GM19238 (cell line): ENCODE results near the gene MYEOV.

Experiments
- DNase-seq: peaks from one replicate; pipeline ENCODE4 v3.0.0; 2011; ENCODE audit warnings: low spot score; ENCODE audit not compliant: insufficient read length

Gene MYEOV

GRCh38 chr11:69293819-69294505, at the start of gene MYEOV:
TSS of gene MYEOV (plus strand) at chr11:69294155. CDS start at chr11:69295355, 1,200 bp downstream.
- DNase-seq = peak; percentile 47

- DNase-seq = no peak
Observed at GRCh38 chr11:69244266-69244665, 49.7 kb upstream of the MYEOV start.

DNA sequence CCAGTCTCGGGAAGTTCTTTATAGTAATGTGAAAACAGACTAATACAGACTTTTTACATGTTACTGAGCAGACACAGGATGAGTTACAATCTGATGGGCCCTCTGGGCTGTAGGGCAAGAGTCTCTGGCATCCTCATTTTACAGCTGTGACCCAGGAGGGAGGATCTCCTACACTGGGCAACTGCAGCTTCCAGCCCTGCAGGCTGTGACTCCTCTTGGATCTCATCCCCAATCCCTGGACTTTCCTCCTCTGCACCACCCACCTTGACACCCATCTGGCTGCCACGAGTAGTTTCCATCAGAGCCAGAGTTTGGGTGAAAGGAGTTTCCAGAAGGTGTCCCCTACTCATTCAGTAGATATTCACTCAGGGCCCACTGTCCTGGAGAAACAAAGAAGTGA, 48.9 kb upstream of the MYEOV start:
- no peak for DNase-seq

- no peak for DNase-seq
Observed at GRCh38 chr11:69245491-69246345, 48.2 kb upstream of the MYEOV start.

- DNase-seq = no peak
Observed at GRCh38 chr11:69249311-69250185, 44.4 kb upstream of the MYEOV start.

DNA sequence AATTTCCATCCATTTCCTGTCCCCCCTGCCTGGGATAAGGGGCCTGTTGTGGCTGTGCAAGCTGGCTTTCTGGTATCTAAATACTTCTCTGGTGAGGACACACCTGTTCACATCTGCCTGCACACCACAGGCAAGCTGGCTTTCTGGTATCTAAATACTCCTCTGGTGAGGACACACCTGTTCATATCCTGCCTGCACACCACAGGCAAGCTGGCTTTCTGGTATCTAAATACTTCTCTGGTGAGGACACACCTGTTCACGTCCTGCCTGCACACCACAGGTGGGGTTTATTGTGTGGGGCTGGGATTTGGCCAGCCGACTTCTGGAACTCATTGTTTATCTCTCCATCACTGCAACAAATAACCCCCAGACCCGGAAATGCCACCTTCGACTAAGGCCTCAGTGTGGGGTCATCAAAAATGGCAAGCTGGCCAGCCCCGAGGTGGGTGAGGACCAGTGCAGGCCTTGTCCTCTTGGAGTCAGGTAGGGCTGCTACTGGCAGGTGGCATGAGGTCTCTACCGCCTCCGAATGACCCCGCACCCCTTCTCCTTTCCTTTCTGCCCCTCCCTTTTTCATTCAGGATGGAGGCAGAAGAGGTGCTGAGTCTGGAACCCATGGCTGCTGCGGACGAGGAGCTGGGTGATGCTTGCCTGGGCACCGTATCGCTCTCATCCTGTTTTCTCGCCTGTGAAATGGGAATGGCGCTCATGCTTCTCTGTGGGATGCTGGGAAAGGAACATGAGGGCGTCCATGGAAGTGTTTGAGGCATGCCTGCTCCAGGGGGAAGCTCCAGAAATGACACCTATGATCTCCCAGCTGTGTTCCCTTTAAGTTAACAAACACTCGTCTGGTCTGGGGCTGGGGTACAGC, 43.5 kb upstream of the MYEOV start:
- DNase-seq = no peak

DNA sequence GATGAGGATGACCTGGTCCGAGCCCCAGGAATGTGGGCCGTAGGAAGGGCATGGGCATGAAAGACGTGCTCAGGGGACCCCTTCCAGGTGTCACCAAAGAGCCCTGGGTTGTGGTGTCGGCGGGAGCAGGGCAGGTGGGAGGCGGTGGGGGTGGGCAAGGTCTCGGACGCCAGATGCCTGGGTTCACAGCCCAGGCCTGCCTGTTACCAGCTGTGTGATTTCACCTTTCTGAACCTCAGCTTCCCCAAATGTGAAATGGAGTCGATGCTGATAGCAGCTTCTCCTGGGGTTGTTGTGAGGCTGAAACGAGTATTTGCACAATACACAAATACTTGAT, 42.9 kb upstream of the MYEOV start:
- DNase-seq = no peak

GRCh38 chr11:69251639-69252489, 42.1 kb upstream of the MYEOV start:
- no peak for DNase-seq

GRCh38 chr11:69252490-69252837, 41.5 kb upstream of the MYEOV start:
- no peak for DNase-seq

GRCh38 chr11:69253028-69253427, 40.9 kb upstream of the MYEOV start:
- DNase-seq = no peak

- DNase-seq = no peak
Observed at GRCh38 chr11:69257134-69257533, 36.8 kb upstream of the MYEOV start.

DNA sequence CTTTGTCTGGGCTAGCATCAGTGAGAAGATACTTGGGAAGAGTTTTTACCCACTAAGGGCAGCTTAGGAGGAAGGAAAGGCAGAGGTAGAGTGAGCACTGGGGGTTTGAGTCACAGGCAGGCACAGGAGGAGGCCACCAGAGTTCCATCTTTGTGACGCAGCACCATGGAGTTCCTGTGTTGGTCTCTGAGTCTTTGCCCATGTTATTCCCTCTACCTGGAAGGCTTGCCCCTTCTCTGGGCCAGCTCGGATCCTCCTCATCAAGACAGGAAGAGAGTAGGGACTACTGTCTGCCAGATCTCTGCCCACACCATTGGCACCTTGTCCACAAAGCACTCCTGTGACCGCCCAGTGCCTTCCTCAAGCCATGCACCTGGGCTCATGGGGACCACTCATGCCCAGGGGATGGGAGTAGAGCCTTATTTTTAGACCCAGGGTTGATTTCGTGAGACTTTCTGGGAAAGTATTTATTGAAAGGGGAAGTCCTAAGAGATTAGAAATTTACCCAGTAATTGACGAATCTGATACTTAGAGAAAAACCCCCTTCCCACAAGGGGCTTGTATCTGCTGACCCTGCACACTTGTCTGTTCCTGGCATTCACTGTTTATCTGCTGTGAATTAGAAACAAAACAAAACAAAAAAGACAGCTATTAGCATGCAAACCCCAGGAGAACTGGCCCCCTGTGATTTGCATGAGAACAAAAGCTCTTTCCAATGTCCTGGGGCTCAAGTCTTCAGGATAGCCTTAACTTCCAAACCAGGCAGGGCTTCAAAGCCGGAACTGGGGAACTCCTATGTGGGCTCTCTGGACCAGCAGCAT, 35.9 kb upstream of the MYEOV start:
- no peak for DNase-seq

DNA sequence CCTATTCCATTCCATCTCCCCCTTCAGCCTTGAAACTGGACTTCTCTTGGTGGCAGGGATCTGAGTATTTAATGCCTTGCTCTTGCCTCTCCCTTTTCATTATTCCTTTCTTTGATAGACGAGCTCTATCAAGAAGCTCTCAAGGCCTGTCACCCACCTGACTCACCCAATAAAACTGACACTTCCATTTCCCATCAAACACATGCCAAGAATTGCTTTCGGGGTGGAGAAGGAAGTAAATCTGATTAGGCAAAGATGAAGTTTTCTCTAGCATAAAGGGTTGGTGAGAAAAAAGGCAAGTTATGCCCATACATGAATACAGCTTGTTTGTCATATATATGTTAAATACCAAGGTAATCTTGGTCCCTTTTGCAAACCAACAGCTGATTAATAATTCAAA, 34.9 kb upstream of the MYEOV start:
- no peak for DNase-seq

DNA sequence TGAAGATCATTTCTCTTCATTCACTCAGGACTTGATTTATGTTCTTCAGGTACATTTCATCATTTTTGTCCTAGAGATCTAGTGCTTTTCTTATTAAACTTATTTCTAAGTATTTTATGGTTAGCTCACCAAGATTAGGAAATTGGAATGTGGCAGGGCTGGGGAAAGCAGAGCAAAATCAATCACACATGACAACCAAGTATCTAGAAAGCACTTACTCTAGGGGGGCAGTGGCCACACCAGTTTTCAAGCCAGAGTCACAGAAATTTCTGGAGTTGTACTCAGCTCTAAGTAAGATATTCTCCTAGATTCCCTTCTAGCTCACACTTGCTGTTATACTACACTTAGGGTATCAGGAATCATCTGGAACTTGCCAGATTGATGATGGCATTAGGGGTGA, 33.3 kb upstream of the MYEOV start:
- no peak for DNase-seq

- DNase-seq = no peak
Observed at GRCh38 chr11:69261116-69261515, 32.8 kb upstream of the MYEOV start.

DNA sequence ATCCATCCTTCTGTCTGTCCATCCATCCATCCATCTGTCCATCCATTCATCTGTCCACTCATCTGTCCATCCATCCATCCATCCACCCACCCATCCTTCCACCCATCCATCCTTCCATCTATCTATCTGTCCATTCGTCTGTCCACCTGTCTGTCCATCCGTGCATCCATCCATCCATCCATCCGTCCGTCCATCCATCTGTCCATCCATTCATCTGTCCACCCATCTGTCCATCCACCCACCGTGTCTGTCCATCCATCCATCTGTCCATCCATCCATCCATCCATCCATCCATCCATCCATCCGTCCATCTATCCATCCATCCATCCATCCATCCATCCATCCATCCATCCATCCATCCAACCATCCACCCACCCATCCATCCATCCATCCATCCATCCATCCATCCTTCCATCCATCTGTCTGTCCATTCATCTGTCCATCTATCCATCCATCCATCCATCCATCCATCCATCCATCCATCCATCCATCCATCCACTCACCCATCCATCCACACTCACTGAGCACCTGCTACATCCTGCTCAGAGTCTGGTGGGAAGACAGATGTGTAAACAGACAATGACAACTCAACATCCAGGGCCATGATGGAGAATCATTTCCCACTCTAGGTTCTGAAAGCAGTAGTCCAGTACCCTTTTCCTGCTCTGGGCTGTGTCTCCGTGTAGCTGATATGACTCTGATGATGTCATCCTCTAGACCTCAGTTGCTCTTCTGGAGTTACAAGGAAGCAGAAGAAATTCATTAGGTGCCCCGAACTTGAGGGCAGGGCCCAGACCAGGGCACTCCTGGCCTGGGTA, 30.8 kb upstream of the MYEOV start:
- DNase-seq = no peak

- no peak for DNase-seq
Observed at GRCh38 chr11:69263736-69264052, 30.3 kb upstream of the MYEOV start.

- DNase-seq = no peak
Observed at GRCh38 chr11:69264486-69264885, 29.5 kb upstream of the MYEOV start.

GRCh38 chr11:69265210-69265609, 28.7 kb upstream of the MYEOV start:
- DNase-seq = no peak
